SK-N-SH treated with all-trans-retinoic acid at 6 μM for 48 hours (cell line): ENCODE measurements around the gene TSPAN18.

ENCODE experiments used
- ATAC-seq: fragments of 200-7000 bp; cut with Tn5 transposase; 3 replicates; pipeline ENCODE4 v1.9.1; 2020; ENCODE audit warnings: mild to moderate bottlenecking, moderate library complexity
- ARNTL ChIP-seq: fragments of 450-650 bp; formaldehyde crosslinking; IDR thresholded peaks from 2 replicates; pipeline ENCODE4 v1.5.0; 2020; ENCODE audit warnings: low read depth, mild to moderate bottlenecking, moderate library complexity, borderline replicate concordance
- BACH2 ChIP-seq: fragments of 250-450 bp; sonication (Bioruptor Pico); IDR thresholded peaks from 2 replicates; pipeline ENCODE4 v1.9.0; 2021; ENCODE audit warnings: mild to moderate bottlenecking, borderline replicate concordance
- CREB5 ChIP-seq: fragments of 250-450 bp; sonication (Bioruptor Pico); IDR thresholded peaks from 2 replicates; pipeline ENCODE4 v1.5.1; 2020; ENCODE audit warnings: low read depth, mild to moderate bottlenecking, moderate library complexity
- CSDC2 ChIP-seq: fragments of 250-450 bp; sonication (Bioruptor Pico); IDR thresholded peaks from 2 replicates; pipeline ENCODE4 v1.5.0; 2020; ENCODE audit warnings: mild to moderate bottlenecking, moderate library complexity
- CSRNP3 ChIP-seq: fragments of 250-450 bp; sonication (Bioruptor Pico); IDR thresholded peaks from 2 replicates; pipeline ENCODE4 v1.5.1; 2021; ENCODE audit warnings: mild to moderate bottlenecking, moderate library complexity
- ESRRG ChIP-seq: fragments of 250-450 bp; sonication (Bioruptor Pico); IDR thresholded peaks from 2 replicates; pipeline ENCODE4 v1.6.1; 2021; ENCODE audit warnings: mild to moderate bottlenecking
- GLIS3 ChIP-seq: fragments of 250-450 bp; sonication (Bioruptor Pico); IDR thresholded peaks from 2 replicates; pipeline ENCODE4 v1.5.0; 2020; ENCODE audit warnings: mild to moderate bottlenecking, moderate library complexity
- ISL1 ChIP-seq: fragments of 250-450 bp; sonication (Bioruptor Pico); IDR thresholded peaks from 2 replicates; pipeline ENCODE4 v2.1.2; 2022; ENCODE audit warnings: mild to moderate bottlenecking, moderate library complexity
- OSR1 ChIP-seq: fragments of 250-450 bp; sonication (Bioruptor Pico); IDR thresholded peaks from 2 replicates; pipeline ENCODE4 v1.8.0; 2022; ENCODE audit warnings: moderate library complexity, mild to moderate bottlenecking, inconsistent platforms
- PATZ1 ChIP-seq: fragments of 250-450 bp; sonication (Bioruptor Pico); IDR thresholded peaks from 2 replicates; pipeline ENCODE4 v1.8.0; 2020; ENCODE audit warnings: mild to moderate bottlenecking, moderate library complexity, borderline replicate concordance
- POU6F1 ChIP-seq: fragments of 250-450 bp; sonication (Bioruptor Pico); IDR thresholded peaks from 2 replicates; pipeline ENCODE4 v1.8.0; 2021; ENCODE audit warnings: low read depth, mild to moderate bottlenecking, moderate library complexity, borderline replicate concordance
- PPARA ChIP-seq: fragments of 250-450 bp; sonication (Bioruptor Pico); IDR thresholded peaks from 2 replicates; pipeline ENCODE4 v1.5.0; 2020; ENCODE audit warnings: mild to moderate bottlenecking, borderline replicate concordance
- RARB ChIP-seq: fragments of 250-450 bp; sonication (Bioruptor Pico); IDR thresholded peaks from 2 replicates; pipeline ENCODE4 v1.8.0; 2021; ENCODE audit warnings: mild to moderate bottlenecking, moderate library complexity
- SNAI2 ChIP-seq: fragments of 250-450 bp; sonication (Bioruptor Pico); IDR thresholded peaks from 2 replicates; pipeline ENCODE4 v1.5.0; 2020; ENCODE audit warnings: mild to moderate bottlenecking, moderate library complexity
- TCF4 ChIP-seq: fragments of 250-450 bp; sonication (Bioruptor Pico); IDR thresholded peaks from 2 replicates; pipeline ENCODE4 v1.8.0; 2021; ENCODE audit warnings: mild to moderate bottlenecking, moderate library complexity, borderline replicate concordance
- TOX ChIP-seq: fragments of 250-450 bp; sonication (Bioruptor Pico); IDR thresholded peaks from 2 replicates; pipeline ENCODE4 v1.8.0; 2021; ENCODE audit warnings: mild to moderate bottlenecking, moderate library complexity, borderline replicate concordance
- TSHZ2 ChIP-seq: fragments of 250-450 bp; sonication (Bioruptor Pico); IDR thresholded peaks from 2 replicates; pipeline ENCODE4 v1.5.0; 2020; ENCODE audit warnings: mild to moderate bottlenecking, moderate library complexity
- ZC3H10 ChIP-seq: fragments of 250-450 bp; sonication (Bioruptor Pico); IDR thresholded peaks from 2 replicates; pipeline ENCODE4 v1.5.1; 2021; ENCODE audit warnings: mild to moderate bottlenecking, moderate library complexity
- ZFP3 ChIP-seq: fragments of 250-450 bp; sonication (Bioruptor Pico); IDR thresholded peaks from 2 replicates; pipeline ENCODE4 v1.5.0; 2020; ENCODE audit warnings: mild to moderate bottlenecking, moderate library complexity
- ZFP30 ChIP-seq: fragments of 450-650 bp; formaldehyde crosslinking; IDR thresholded peaks from 2 replicates; pipeline ENCODE4 v1.5.0; 2022; ENCODE audit warnings: mild to moderate bottlenecking, moderate library complexity
- ZNF565 ChIP-seq: fragments of 450-650 bp; formaldehyde crosslinking; conservative IDR thresholded peaks from 2 replicates; pipeline ENCODE4 v1.5.0; 2020; ENCODE audit warnings: low read depth, mild to moderate bottlenecking, moderate library complexity
- ZNF70 ChIP-seq: fragments of 450-650 bp; formaldehyde crosslinking; IDR thresholded peaks from 2 replicates; pipeline ENCODE4 v1.5.0; 2020; ENCODE audit warnings: mild to moderate bottlenecking, moderate library complexity
- ZNF8 ChIP-seq: fragments of 450-650 bp; formaldehyde crosslinking; IDR thresholded peaks from 2 replicates; pipeline ENCODE4 v1.5.0; 2020; ENCODE audit warnings: mild to moderate bottlenecking, moderate library complexity

TSPAN18 gene

GRCh38 chr11:44901120-44901633, 174.4 kb downstream of the TSPAN18 start (continued):
- TF ChIP-seq CREB5 (CRISPR knock-in tag) (no peak), SNAI2 (no peak), PPARA (no peak), ESRRG (CRISPR knock-in tag) (no peak), RARB (CRISPR knock-in tag) (no peak), ISL1 (no peak), ARNTL (no peak)

GRCh38 chr11:44901786-44902185, 175.0 kb downstream of the TSPAN18 start:
- no peak for ATAC-seq

GRCh38 chr11:44903035-44903434, 176.3 kb downstream of the TSPAN18 start:
- TF ChIP-seq ZNF565 (CRISPR knock-in tag), result no peak
- no peak for ATAC-seq

More at GRCh38 chr11:44901786-44902185, 175.0 kb downstream of the TSPAN18 start:
- TF ChIP-seq ESRRG (CRISPR knock-in tag) (no peak), GLIS3 (no peak), ZFP30 (CRISPR knock-in tag) (no peak), ZFP3 (no peak), ZNF565 (CRISPR knock-in tag) (no peak), SNAI2 (no peak), ARNTL (no peak), CSRNP3 (CRISPR knock-in tag) (no peak), RARB (CRISPR knock-in tag) (no peak), PPARA (no peak), OSR1 (CRISPR knock-in tag) (no peak), TCF4 (CRISPR knock-in tag) (no peak), ZNF70 (no peak), CREB5 (CRISPR knock-in tag) (no peak)

- TF ChIP-seq CSDC2 (CRISPR knock-in tag), result no peak
- no peak for TF ChIP-seq ZNF70
- no peak for TF ChIP-seq ZC3H10
- no peak for TF ChIP-seq ISL1
- TF ChIP-seq ZFP30 (CRISPR knock-in tag), result no peak
- no peak for TF ChIP-seq TOX (CRISPR knock-in tag)
- no peak for TF ChIP-seq ESRRG (CRISPR knock-in tag)
- no peak for TF ChIP-seq POU6F1 (CRISPR knock-in tag)
- no peak for TF ChIP-seq RARB (CRISPR knock-in tag)
- no peak for TF ChIP-seq ZFP3
- no peak for TF ChIP-seq OSR1 (CRISPR knock-in tag)
- TF ChIP-seq GLIS3, result no peak
- TF ChIP-seq SNAI2, result no peak
- TF ChIP-seq TCF4 (CRISPR knock-in tag), result no peak
- no peak for TF ChIP-seq ZNF565 (CRISPR knock-in tag)
- no peak for TF ChIP-seq PATZ1 (CRISPR knock-in tag)
- TF ChIP-seq TSHZ2 (CRISPR knock-in tag), result no peak
- no peak for TF ChIP-seq BACH2
- no peak for TF ChIP-seq ARNTL
- no peak for TF ChIP-seq ZNF8
- ATAC-seq, result no peak
Measured at GRCh38 chr11:44903518-44903917, 176.8 kb downstream of the TSPAN18 start.
